NCI-H510A treated with DMSO at 0.1 percent for 48 hours (cell line): ENCODE results near the gene RNF151.
"Not testable (repeated sequence)": the region's sequence is repeated elsewhere in the genome, so short reads cannot be mapped to it uniquely, and the experiment has no call there.

Source experiments
- DNase-seq: peaks from one replicate; lab custom pipeline; 2025; lab: John Stamatoyannopoulos, UW

Gene RNF151

DNA sequence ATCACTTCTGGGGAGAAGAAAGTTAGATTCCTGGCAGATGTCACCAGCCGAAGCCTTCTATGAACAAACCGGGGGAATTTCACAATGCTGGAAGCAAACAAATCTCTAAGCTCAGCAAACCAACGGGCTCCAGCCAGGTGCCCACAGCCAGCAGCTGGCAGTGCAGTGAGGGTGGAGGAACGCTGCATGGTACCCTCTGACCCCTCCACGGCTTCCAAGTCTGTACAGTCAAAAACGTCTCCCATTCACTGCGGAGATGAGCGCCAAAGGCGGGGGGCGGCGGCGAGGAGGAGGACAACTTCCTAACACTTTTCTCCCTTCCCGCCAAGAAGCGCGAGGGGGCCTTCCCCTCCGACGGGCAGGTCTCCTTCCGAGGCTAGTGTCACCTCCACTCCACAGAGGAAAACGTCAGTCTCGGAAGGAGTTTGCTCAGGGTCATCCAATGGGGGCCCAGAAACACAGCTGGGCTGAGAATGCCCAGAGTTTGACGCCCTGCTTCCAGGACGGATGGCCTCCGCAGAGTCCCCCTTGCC, 42.0 kb downstream of the RNF151 start:
- DNase-seq, result no peak

DNA sequence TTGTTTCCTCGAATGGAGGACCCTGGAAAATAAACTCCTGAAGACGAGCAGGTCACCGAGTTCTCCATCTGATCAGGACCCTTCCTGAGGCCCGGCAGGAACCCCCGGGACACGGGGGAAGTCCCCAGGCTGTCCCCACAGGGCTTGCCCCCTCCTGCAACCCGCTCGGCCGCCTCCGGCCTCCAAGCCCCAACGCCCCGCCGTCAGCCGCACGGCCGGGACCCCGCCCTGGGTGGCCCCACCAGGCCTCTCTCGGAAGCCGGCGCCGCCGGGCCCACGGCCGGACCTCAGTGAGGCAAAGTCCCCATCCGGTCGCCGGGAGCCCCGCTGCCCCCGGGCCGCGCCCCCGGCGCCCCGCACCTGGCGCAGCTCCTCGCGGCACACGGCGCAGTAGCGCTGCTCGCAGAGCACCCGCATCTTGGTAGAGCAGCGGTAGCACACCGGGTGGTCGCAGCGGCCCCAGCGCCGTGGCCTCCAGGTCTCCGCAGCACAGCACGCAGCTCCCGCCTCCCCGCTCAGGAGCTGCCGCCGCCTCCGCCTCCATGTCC, 42.6 kb downstream of the RNF151 start:
- no peak for DNase-seq

DNA sequence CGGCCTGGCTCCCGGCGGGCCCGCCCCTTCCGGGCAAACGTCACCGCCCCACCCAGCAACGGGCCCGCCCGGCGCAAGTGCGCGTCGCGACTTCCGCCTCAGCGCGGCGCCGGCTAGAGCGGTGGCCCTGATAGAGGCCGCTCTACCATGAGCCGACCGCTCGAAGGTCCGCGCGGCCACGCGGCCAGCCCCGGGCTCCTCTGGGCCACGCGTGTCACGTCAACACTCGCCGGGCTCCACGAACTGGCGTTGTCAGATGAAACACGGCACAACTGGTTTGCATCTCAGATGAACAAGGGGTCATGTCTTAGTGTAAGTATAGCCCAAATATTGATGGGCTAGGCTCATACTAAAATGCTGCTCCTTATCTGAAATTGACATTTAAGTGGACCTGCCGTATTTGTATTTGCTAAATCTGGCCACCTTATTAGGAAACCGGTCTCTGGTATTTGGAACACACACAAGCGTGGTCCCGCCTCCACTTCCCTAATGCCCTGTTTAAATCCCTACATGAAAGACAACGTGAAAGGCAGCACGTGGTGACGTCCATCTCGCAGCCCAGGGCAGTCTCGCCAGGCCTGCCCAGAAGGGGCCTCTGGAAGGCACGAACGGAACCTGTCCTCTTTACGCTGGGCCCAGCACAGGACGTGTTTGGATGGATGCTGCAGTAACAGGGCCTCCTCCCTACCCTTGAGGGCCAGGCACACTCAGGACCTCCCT, 43.3 kb downstream of the RNF151 start, which contains the start of gene ZNF598:
ZNF598 (minus strand) TSS at position 31 of the 720 bp plus-strand sequence.
- peak; percentile 47 for DNase-seq

DNA sequence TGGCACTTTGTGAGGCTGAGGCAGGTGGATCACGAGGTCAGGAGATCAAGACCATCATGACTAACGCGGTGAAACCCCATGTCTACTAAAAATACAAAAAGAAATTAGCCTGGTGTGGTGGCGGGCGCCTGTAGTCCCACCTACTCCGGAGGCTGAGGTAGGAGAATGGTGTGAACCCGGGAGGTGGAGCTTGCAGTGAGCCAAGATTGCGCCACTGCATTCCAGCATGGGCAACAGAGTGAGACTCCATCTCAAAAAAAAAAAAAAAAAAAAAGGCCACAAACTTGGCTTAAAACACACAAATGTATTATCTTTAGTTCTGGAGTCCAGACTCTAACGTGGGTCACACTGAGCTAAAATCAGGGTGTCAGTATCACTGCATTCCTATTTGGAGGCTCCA, 45.1 kb downstream of the RNF151 start:
- DNase-seq, result not testable (repeated sequence)

DNA sequence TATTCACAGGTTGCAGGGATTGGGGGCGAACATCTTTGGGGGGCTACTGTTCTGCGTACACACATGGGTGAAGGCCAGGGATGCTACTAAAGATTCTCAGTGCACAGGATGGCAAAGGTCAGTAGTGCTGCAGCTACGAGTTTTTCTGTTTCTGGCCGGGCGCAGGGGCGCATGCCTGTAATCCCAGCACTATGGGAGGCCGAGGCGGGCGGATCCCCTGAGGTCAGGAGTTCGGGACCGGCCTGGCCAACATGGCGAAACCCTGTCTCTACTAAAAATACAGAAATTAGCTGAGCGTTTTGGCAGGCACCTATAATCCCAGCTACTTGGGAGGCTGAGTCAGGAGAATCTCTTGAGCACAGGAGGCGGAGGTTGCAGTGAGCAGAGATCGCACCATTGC, 46.9 kb downstream of the RNF151 start:
- no peak for DNase-seq

DNA sequence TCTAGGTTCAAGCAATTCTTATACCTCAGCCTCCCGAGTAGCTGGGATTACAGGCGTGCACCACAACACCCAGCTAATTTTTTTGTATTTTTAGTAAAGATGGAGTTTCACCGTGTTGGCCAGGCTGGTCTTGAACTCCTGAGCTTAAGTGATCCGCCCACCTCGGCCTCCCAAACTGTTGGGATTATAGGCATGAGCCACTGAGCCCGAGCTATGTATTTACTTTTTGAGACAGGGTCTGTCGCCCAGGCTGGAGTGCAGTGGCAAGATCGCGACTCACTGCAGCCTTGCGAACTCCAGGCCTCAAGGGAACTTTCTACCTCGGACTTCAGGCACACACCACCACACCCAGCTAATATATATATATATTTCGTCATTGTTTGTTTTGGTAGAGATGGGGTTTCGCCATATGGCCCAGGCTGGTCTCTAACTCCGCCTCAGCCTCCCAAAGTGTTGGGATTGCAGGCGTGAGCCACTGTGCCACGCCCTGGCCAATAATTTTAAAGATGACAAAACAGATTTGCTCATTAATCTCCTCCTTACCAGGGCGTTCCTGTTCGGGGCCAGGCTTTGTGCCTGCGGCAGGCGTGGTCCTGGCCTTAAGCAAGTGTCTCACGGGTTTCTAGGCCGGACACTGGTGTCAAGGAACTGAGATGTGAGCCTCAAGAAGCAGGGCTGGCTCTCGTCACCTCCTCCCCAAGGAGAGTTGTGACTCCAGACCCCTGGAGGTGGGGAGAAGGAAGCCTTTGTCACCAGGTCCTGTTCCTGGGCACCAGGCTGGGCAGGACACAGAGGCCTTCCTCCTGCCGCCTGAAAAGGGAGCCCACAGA, 48.7 kb downstream of the RNF151 start:
- no peak for DNase-seq

DNA sequence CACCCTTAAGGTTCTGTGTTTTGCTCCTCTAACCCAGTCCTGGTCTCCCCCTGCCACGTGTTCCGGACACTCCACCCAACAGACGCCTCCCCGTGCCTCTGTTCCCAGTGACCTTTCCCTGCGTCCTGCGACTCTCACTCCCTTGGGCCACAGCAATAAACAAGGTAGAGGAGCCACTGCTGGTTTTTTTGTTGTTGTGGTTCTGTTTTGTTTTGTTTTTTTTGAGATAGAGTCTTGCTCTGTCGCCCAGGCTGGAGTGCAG, 49.2 kb downstream of the RNF151 start:
- DNase-seq, result no peak

DNA sequence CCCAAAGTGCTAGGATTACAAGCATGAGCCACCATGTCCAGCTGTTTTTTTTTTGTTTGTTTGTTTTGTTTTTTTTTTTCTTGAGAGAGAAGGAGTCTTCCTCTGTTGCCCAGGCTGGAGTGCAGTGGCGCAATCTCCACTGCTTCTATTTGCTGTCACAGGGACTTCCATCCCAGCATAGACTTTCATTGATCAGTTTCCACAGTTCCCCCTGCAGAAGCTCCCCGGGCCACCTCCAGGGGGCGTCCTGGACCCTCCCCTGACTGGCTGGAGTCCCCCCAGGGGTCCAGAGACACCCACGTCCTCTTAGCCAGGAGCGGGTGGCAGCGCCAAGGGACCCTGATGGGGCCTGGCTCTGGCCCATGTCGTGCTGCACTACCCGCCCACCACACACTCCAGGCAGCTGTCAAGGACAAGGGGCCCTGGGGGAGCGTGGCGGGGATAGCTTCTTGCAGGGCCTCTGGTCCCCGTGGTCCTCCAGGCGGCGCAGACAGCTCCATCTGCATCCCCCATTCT, 49.8 kb downstream of the RNF151 start:
- DNase-seq, result no peak
